Activated CD4-positive, alpha-beta T cell treated with anti-CD3 and anti-CD28 coated beads, Interleukin-2, Interleukin-4, amounts not matched to agents 100 ng/mL and 50 ng/mL, durations not matched to agents 16 hours and 8 hours (primary cell): ENCODE results near the gene SYCP2.
"Not testable (repeated sequence)": the region's sequence is repeated elsewhere in the genome, so short reads cannot be mapped to it uniquely, and the experiment has no call there.

Experiments used
- DNase-seq: peaks from one replicate; pipeline ENCODE4 v3.0.0-alpha.2; 2020; ENCODE audit warnings: low spot score

Gene SYCP2

GRCh38 chr20:59933296-59933848 is at the start of gene SYCP2:
TSS of gene SYCP2 (minus strand) at chr20:59933637. CDS start at chr20:59922413, 11,224 bp downstream.
- DNase-seq, result peak; percentile 45

- DNase-seq, result no peak
These were observed 49.6 kb upstream of the SYCP2 start for GRCh38 chr20:59983076-59983475.

GRCh38 chr20:59977086-59977485 is 43.6 kb upstream of the SYCP2 start:
- no peak for DNase-seq

GRCh38 chr20:59976156-59976782 is 42.8 kb upstream of the SYCP2 start:
- no peak for DNase-seq

GRCh38 chr20:59972037-59972801 is 38.8 kb upstream of the SYCP2 start:
- DNase-seq, result no peak

- no peak for DNase-seq
These were observed 38.0 kb upstream of the SYCP2 start for GRCh38 chr20:59971428-59971827.

- no peak for DNase-seq
These were observed 33.0 kb upstream of the SYCP2 start for GRCh38 chr20:59966428-59966827.

- DNase-seq, result no peak
These were observed 28.7 kb upstream of the SYCP2 start for GRCh38 chr20:59962155-59962554.

GRCh38 chr20:59961423-59961822 is 28.0 kb upstream of the SYCP2 start:
- DNase-seq, result no peak

GRCh38 chr20:59958626-59959025 is 25.2 kb upstream of the SYCP2 start:
- DNase-seq, result no peak

- no peak for DNase-seq
These were observed 24.7 kb upstream of the SYCP2 start, which contains the start of gene CDH26 for GRCh38 chr20:59958123-59958522. TSS of gene CDH26 (plus strand) at chr20:59958423. CDS start at chr20:59958727, 304 bp downstream.

- not testable (repeated sequence) for DNase-seq
These were observed 24.1 kb upstream of the SYCP2 start for GRCh38 chr20:59957568-59957967.

GRCh38 chr20:59955131-59955796 is 21.8 kb upstream of the SYCP2 start:
- no peak for DNase-seq

GRCh38 chr20:59954718-59955117 is 21.3 kb upstream of the SYCP2 start:
- DNase-seq, result no peak

- DNase-seq, result no peak
These were observed 16.5 kb upstream of the SYCP2 start for GRCh38 chr20:59949911-59950310.

GRCh38 chr20:59948828-59949720 is 15.6 kb upstream of the SYCP2 start:
- DNase-seq, result peak; percentile 55

GRCh38 chr20:59948212-59948611 is 14.8 kb upstream of the SYCP2 start:
- no peak for DNase-seq

GRCh38 chr20:59947376-59947775 is 13.9 kb upstream of the SYCP2 start:
- DNase-seq, result no peak

- no peak for DNase-seq
These were observed 12.3 kb upstream of the SYCP2 start for GRCh38 chr20:59945731-59946130.

GRCh38 chr20:59945175-59945574 is 11.7 kb upstream of the SYCP2 start:
- DNase-seq, result no peak

- DNase-seq, result no peak
These were observed 11.3 kb upstream of the SYCP2 start for GRCh38 chr20:59944726-59945125.

- DNase-seq, result no peak
These were observed 8.8 kb upstream of the SYCP2 start for GRCh38 chr20:59942245-59942644.
